Vagina (tissue), 2 donors: ENCODE results near the gene ELF3. TPM values are rescaled to one million over a fixed set of nuclear protein-coding genes. Genes with fewer than 3 reads are reported as not detected.
"Not testable (repeated sequence)": the region's sequence is repeated elsewhere in the genome, so short reads cannot be mapped to it uniquely, and the experiment has no call there.

ENCODE experiments used
- DNase-seq, 2 donors: peaks; one replicate each; pipeline ENCODE4 v3.0.0-alpha.2; 2017; ENCODE audit errors: extremely low spot score in 2 of 2
- H3K27ac ChIP-seq: fragments of 200-600 bp; sonication (generic); one replicate; pipeline ENCODE4 v1.5.1; 2019
- H3K27me3 ChIP-seq: fragments of 200-600 bp; sonication (generic); one replicate; pipeline ENCODE4 v1.5.1; 2019
- H3K36me3 ChIP-seq, 2 donors: fragments of 200-600 bp; sonication (generic); one replicate each; pipeline ENCODE4 v1.5.1; 2017 to 2019
- H3K4me1 ChIP-seq: fragments of 200-600 bp; sonication (generic); one replicate; pipeline ENCODE4 v1.5.1; 2019
- H3K4me3 ChIP-seq, 2 donors: fragments of 200-600 bp; sonication (generic); 1 replicate in 1 of 2; 2 replicates in 1 of 2; pipeline ENCODE4 v1.5.1; 2016 to 2019
- H3K9me3 ChIP-seq: fragments of 200-600 bp; sonication (generic); one replicate; pipeline ENCODE4 v1.5.1; 2019
- POLR2A ChIP-seq, 2 donors: fragments of 450-650 bp; IDR thresholded peaks; one replicate each; pipeline ENCODE4 v1.6.1; 2017; ENCODE audit warnings: antibody characterized with exemption in 2 of 2, mild to moderate bottlenecking in 2 of 2, moderate library complexity in 2 of 2
- POLR2AphosphoS5 ChIP-seq, 2 donors: sonication (generic); formaldehyde crosslinking; IDR thresholded peaks; one replicate each; pipeline ENCODE4 v1.9.0; 2017; ENCODE audit warnings: antibody characterized with exemption in 2 of 2, mild to moderate bottlenecking in 2 of 2, low read depth in 1 of 2; ENCODE audit not compliant: insufficient read depth in 1 of 2
- intact Hi-C: fragments of 100-400 bp; cut with DNase I; formaldehyde crosslinking; loops from one replicate; pipeline ENCODE4 v1.15.1; 2023
- total RNA-seq: library from RNA; depleted of rRNA; stranded (reverse); fragments of >200 nt; gene quantifications from one replicate; pipeline ENCODE4 v1.2.3, GENCODE V29; 2016
- TF ChIP-seq, protein P1 (sequence below), 3 experiments: fragments of 450-650 bp in 2 of 3; fragments of 200-600 bp in 1 of 3; sonication (generic) in 1 of 3; IDR thresholded peaks; one replicate each; pipeline ENCODE4 v1.5.1; 2017 to 2019; ENCODE audit warnings: antibody characterized with exemption in 3 of 3, mild to moderate bottlenecking in 2 of 3, moderate library complexity in 2 of 3

Gene ELF3
- total RNA-seq, 1 donor from 2014 or later: 287 TPM

DNA sequence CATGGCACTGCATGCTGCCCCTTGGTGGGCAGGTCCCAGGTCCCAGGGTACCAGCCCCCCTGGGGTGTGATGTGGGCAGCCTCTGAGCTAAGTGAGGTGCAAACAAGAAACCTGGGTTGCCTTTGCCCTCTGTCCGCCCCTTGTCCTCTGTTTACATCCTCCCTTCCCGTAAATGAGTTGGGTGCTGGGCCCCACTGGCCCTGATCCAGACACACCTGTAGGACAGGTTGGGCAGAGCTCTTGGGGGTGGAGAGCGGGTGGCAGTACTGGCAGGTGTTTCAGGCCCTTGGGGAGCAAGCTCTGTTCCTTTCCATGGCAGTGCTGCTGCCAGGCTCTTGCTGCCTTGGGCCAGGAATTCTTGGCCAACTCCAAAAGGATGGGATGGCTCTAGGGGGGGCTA is 35.8 kb downstream of the ELF3 start:
- H3K27ac ChIP-seq: no peak overlapping the region

DNA sequence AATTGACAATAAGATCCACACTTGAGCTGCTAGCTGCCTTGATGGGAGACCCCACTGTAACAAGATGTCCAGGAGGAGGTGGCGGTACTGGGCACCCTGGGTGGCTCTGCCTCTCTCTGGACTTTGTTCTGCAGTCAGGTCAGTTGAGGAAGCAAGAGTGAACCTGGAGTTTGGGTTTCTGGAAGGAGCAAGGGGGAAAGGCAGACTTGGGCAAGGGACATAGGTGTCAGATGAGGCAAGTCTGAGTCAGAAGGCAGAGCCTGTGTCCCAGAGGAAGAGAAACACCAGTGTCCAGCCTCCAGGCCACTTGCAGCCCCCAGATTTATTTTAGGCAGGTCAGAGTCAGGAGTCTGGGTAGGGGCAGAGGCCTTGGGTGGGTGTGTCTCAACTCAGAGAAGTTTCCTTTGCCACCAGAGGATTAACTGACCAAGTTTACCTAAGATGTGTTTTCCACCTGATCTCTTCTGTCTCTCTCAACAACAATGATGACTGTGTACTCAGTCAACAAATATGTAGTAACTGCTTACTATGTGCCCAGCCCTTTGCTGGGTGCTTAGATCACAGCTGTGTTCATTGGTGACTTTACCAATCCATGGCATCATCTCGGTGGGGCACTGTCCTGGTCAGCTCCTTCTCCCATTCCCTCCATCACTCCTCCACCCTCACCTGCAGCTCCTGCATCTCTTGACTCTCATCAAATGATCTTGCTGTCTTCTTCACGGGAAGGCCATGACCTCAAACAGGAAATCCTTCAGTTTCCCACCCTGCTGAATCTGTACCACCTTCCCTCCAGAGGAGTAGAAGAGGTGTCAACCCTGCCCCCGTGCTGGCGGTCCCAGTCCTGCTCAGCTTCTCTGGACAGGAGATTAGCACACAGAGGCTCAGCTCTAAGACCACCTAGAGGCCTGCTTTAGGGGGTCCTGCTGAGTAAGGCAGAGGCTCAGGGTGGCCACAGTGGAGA is 36.6 kb downstream of the ELF3 start:
- no peak for DNase-seq
- Histone ChIP-seq H3K4me3 (no peak overlapping the region), H3K4me1 (no peaks in the 10 kb centered on the region), H3K27ac (peak overlapping the region; percentile 4), H3K9me3 (no peaks in the 10 kb centered on the region), H3K27me3 (no peaks in the 10 kb centered on the region), H3K36me3 (no peaks in the 10 kb centered on the region)
- intact Hi-C loops: no loop called here
- TF ChIP-seq, protein P1, sequence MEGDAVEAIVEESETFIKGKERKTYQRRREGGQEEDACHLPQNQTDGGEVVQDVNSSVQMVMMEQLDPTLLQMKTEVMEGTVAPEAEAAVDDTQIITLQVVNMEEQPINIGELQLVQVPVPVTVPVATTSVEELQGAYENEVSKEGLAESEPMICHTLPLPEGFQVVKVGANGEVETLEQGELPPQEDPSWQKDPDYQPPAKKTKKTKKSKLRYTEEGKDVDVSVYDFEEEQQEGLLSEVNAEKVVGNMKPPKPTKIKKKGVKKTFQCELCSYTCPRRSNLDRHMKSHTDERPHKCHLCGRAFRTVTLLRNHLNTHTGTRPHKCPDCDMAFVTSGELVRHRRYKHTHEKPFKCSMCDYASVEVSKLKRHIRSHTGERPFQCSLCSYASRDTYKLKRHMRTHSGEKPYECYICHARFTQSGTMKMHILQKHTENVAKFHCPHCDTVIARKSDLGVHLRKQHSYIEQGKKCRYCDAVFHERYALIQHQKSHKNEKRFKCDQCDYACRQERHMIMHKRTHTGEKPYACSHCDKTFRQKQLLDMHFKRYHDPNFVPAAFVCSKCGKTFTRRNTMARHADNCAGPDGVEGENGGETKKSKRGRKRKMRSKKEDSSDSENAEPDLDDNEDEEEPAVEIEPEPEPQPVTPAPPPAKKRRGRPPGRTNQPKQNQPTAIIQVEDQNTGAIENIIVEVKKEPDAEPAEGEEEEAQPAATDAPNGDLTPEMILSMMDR (IDR thresholded peaks at IDR 0.05): no peak
- TF ChIP-seq POLR2AphosphoS5 (IDR thresholded peaks at IDR 0.05; ENCODE audit: insufficient read depth in 1 of 2, low read depth in 1 of 2): no peak
- no peak for TF ChIP-seq POLR2A (IDR thresholded peaks at IDR 0.05)

More for the DNA sequence above, 35.8 kb downstream of the ELF3 start:
- H3K4me3 ChIP-seq: no peak overlapping the region
- H3K36me3 ChIP-seq: no peaks in the 10 kb centered on the region
- DNase-seq: no peak
- H3K9me3 ChIP-seq: no peaks in the 10 kb centered on the region
- TF ChIP-seq POLR2AphosphoS5 (IDR thresholded peaks at IDR 0.05; ENCODE audit: insufficient read depth in 1 of 2, low read depth in 1 of 2): peak in 1 of 2 donors; percentile 39
- TF ChIP-seq POLR2A (IDR thresholded peaks at IDR 0.05): no peak
- intact Hi-C loops: no loop called here
- H3K4me1 ChIP-seq: no peaks in the 10 kb centered on the region
- no peaks in the 10 kb centered on the region for H3K27me3 ChIP-seq

DNA sequence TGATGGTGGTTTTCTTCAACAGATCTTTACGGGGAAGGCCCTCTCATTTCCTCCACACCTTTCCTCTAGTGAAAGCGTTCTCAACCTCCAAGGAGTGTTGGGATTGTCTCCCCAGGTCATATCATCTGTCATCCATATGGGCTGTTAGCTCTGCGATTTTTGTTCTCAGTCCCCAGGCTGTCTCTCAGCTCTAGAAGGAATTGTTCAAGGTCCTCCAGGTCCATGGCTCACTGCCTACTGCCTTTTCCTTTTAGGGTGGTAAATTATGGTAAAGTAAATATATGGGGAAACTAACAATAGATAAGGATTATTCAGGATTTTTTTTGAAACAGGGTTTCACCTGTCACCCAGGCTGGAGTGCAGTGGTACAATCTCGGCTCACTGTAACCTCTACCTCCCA is 37.6 kb downstream of the ELF3 start:
- Histone ChIP-seq H3K27me3 (no peaks in the 10 kb centered on the region), H3K4me3 (no peak overlapping the region), H3K36me3 (no peaks in the 10 kb centered on the region), H3K9me3 (no peaks in the 10 kb centered on the region), H3K27ac (no peak overlapping the region), H3K4me1 (no peaks in the 10 kb centered on the region)
- TF ChIP-seq POLR2AphosphoS5 (IDR thresholded peaks at IDR 0.05; ENCODE audit: insufficient read depth in 1 of 2, low read depth in 1 of 2) (no peak), POLR2A (IDR thresholded peaks at IDR 0.05) (no peak)
- TF ChIP-seq, protein P1 (IDR thresholded peaks at IDR 0.05): no peak
- intact Hi-C loops: no loop called here
- no peak for DNase-seq

DNA sequence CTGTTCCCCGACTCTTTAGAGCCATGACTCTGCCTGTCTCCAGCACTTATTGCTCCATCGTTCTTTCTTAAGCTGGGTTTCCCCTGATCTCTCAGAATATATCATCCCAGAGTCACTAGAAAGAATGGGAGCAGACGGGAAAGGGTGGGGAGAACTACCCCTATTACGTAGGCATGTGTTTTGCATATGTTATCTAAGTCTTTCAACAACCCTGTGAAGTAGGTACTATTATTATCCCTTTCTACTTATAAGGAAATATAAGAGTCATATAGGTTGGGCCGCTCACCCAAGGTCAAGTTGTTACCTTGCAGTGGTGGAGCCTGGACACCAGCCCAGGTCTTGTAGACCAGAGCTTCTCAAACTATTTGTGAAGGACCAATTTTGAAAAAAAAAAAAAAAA is 38.7 kb downstream of the ELF3 start:
- Histone ChIP-seq H3K4me1 (no peaks in the 10 kb centered on the region), H3K9me3 (no peaks in the 10 kb centered on the region), H3K27ac (peak overlapping the region; percentile 15), H3K4me3 (no peak overlapping the region), H3K27me3 (no peaks in the 10 kb centered on the region), H3K36me3 (no peaks in the 10 kb centered on the region)
- TF ChIP-seq POLR2AphosphoS5 (IDR thresholded peaks at IDR 0.05; ENCODE audit: insufficient read depth in 1 of 2, low read depth in 1 of 2): no peak
- TF ChIP-seq POLR2A (IDR thresholded peaks at IDR 0.05): no peak
- TF ChIP-seq, protein P1 (IDR thresholded peaks at IDR 0.05): no peak
- DNase-seq: no peak
- intact Hi-C loops: no loop called here

DNA sequence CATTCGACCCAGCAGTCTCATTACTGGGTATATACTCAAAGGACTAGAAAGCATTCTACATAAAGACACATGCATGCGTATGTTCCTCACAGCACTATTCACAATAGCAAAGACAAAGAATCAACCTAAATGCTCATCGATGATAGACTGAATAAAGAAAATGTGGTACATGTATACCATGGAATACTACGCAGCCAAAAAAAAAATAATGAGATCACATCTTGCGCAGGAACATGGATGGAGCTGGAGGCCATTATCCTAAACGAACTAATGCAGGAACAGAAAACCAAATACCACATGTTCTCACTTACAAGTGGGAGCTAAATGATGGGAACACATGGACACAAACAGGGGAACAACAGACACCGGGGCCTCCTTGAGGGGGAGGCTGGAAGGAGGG is 43.7 kb downstream of the ELF3 start:
- intact Hi-C loops: no loop called here
- no peaks in the 10 kb centered on the region for H3K36me3 ChIP-seq
- TF ChIP-seq POLR2AphosphoS5 (IDR thresholded peaks at IDR 0.05; ENCODE audit: insufficient read depth in 1 of 2, low read depth in 1 of 2) (no peak), POLR2A (IDR thresholded peaks at IDR 0.05) (no peak)
- TF ChIP-seq, protein P1 (IDR thresholded peaks at IDR 0.05): no peak

DNA sequence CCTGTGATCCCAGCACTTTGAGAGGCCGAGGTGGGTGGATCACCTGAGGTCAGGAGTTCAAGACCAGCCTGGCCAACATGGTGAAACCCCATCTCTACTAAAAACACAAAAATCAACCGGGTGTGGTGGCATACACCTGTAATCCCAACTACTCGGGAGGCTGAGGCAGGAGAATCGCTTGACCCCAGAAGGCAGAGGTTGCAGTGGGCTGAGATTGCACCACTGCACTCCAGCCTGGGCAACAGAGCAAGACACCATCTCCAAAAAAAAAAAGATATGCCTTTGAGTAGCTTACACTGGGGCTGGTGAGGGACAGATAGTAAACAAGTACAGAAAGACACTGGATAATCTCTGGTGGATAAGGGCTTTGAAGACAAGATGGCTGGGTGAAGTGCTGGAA is 44.3 kb downstream of the ELF3 start:
- not testable (repeated sequence) for H3K36me3 ChIP-seq, H3K9me3 ChIP-seq

More for the DNA sequence above, 43.7 kb downstream of the ELF3 start:
- Histone ChIP-seq H3K4me3 (no peak overlapping the region), H3K4me1 (no peaks in the 10 kb centered on the region), H3K9me3 (no peaks in the 10 kb centered on the region), H3K27ac (no peak overlapping the region), H3K27me3 (no peaks in the 10 kb centered on the region)
- no peak for DNase-seq

More for the DNA sequence above, 44.3 kb downstream of the ELF3 start:
- H3K4me3 ChIP-seq, H3K4me1 ChIP-seq, H3K27ac ChIP-seq, H3K27me3 ChIP-seq, intact Hi-C loops, DNase-seq: not testable (repeated sequence)
